Cardiac muscle cell (in vitro differentiated cells and primary cell): ENCODE results near the gene RBP2. TPM values are rescaled to one million over a fixed set of nuclear protein-coding genes. Genes with fewer than 3 reads are reported as not detected.

Experiments used
- DNase-seq, 2 donors: peaks; one replicate each; pipeline versions ENCODE4 v3.0.0 to v3.0.0-alpha.2; 2010 to 2017; ENCODE audit warnings: low read depth in 1 of 2, low spot score in 1 of 2
- H3K27ac ChIP-seq: fragments of 200-600 bp; sonication (generic); 2 replicates; pipeline ENCODE4 v1.5.1; 2016
- H3K27me3 ChIP-seq: fragments of 200-600 bp; sonication (generic); 2 replicates; pipeline ENCODE4 v1.6.0; 2016; ENCODE audit warnings: control low read depth
- H3K36me3 ChIP-seq: fragments of 200-600 bp; sonication (generic); 2 replicates; pipeline ENCODE4 v1.5.1; 2016; ENCODE audit warnings: control low read depth
- H3K4me1 ChIP-seq: fragments of 200-600 bp; sonication (generic); 2 replicates; pipeline ENCODE4 v1.8.1; 2017; ENCODE audit warnings: low read depth, mild to moderate bottlenecking, mixed run types
- H3K4me3 ChIP-seq: fragments of 200-600 bp; sonication (generic); 2 replicates; pipeline ENCODE4 v1.5.1; 2016; ENCODE audit warnings: mild to moderate bottlenecking
- H3K9me3 ChIP-seq: fragments of 200-600 bp; sonication (generic); 2 replicates; pipeline ENCODE4 v1.5.1; 2017; ENCODE audit warnings: low read depth, mild to moderate bottlenecking, control low read depth
- CTCF ChIP-seq: IDR thresholded peaks from 2 replicates; pipeline ENCODE4 v1.5.1; 2012; ENCODE audit warnings: low read depth, mild to moderate bottlenecking, low read length
- polyA plus RNA-seq: library from polyadenylated mRNA; unstranded; fragments of >200 nt; fragmentation: Nextera tagmentation; extraction: Ambion mirVana; gene quantifications from 2 replicates; pipeline ENCODE4 v1.2.1, GENCODE V29; 2016
- total RNA-seq: library from RNA; depleted of rRNA; stranded (reverse); fragments of >200 nt; gene quantifications from 2 replicates; pipeline ENCODE4 v1.2.3, GENCODE V29; 2016

Gene RBP2
- total and polyA plus RNA-seq, 2 experiments from 2014 or later, result not detected

GRCh38 chr3:139481116-139481515 is 4.8 kb upstream of the RBP2 start:
- H3K27ac ChIP-seq, result no peak overlapping the region
- H3K36me3 ChIP-seq, result no peaks in the 10 kb centered on the region
- H3K9me3 ChIP-seq, result no peaks in the 10 kb centered on the region
- H3K4me1 ChIP-seq, result no peaks in the 10 kb centered on the region
- no peak for TF ChIP-seq CTCF
- H3K4me3 ChIP-seq, result no peak overlapping the region
- DNase-seq, result no peak
- H3K27me3 ChIP-seq, result no peaks in the 10 kb centered on the region

GRCh38 chr3:139480585-139480984 is 4.3 kb upstream of the RBP2 start:
- DNase-seq, result no peak
- H3K4me1 ChIP-seq, result no peaks in the 10 kb centered on the region

GRCh38 chr3:139477710-139478640 is 1.7 kb upstream of the RBP2 start:
- Histone ChIP-seq H3K27me3 (no peaks in the 10 kb centered on the region), H3K27ac (no peak overlapping the region), H3K4me1 (no peaks in the 10 kb centered on the region), H3K36me3 (no peaks in the 10 kb centered on the region), H3K9me3 (no peaks in the 10 kb centered on the region), H3K4me3 (no peak overlapping the region)
- DNase-seq, result no peak
- TF ChIP-seq CTCF, result no peak

More at GRCh38 chr3:139480585-139480984, 4.3 kb upstream of the RBP2 start:
- no peak for TF ChIP-seq CTCF
- no peak overlapping the region for H3K27ac ChIP-seq
- H3K4me3 ChIP-seq, result no peak overlapping the region
- H3K9me3 ChIP-seq, result no peaks in the 10 kb centered on the region
- no peaks in the 10 kb centered on the region for H3K36me3 ChIP-seq
- no peaks in the 10 kb centered on the region for H3K27me3 ChIP-seq

GRCh38 chr3:139473155-139473771 is 3.1 kb downstream of the RBP2 start:
- H3K4me3 ChIP-seq, result no peak overlapping the region
- TF ChIP-seq CTCF, result no peak
- no peaks in the 10 kb centered on the region for H3K36me3 ChIP-seq
- H3K9me3 ChIP-seq, result no peaks in the 10 kb centered on the region
- no peaks in the 10 kb centered on the region for H3K4me1 ChIP-seq
- no peak overlapping the region for H3K27ac ChIP-seq
- no peaks in the 10 kb centered on the region for H3K27me3 ChIP-seq
- no peak for DNase-seq

- no peak for DNase-seq
- Histone ChIP-seq H3K4me3 (no peak overlapping the region), H3K27ac (no peak overlapping the region), H3K9me3 (no peaks in the 10 kb centered on the region), H3K36me3 (no peaks in the 10 kb centered on the region), H3K4me1 (no peaks in the 10 kb centered on the region), H3K27me3 (no peaks in the 10 kb centered on the region)
- no peak for TF ChIP-seq CTCF
Measured at GRCh38 chr3:139472380-139473010, 3.8 kb downstream of the RBP2 start.
